NOMO-1 treated with DMSO at 0.1 percent for 48 hours (cell line): ENCODE results near the gene PARP1.

Source experiments
- DNase-seq: peaks from one replicate; lab custom pipeline; 2025; ENCODE audit not compliant: unreplicated experiment; lab: John Stamatoyannopoulos, UW

Gene PARP1

GRCh38 chr1:226408285-226409184, 642 bp upstream of the PARP1 start:
- DNase-seq = no peak

DNA sequence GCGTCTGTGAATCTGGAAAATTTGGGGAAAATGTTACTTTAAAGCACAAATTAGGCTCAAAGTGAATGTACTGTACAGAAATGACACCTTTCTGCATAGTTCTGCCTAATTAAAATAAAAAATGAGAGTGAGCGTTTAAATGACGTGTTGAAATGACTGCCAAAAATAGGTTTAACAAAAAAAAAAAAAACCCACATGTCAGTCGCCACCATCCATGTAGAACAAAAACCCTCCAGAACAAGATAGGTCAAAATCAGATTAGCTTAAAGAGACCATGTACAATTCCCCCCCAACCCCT, 745 bp downstream of the PARP1 start:
- DNase-seq = peak; percentile 61

- DNase-seq = peak; percentile 74
Measured at GRCh38 chr1:226406401-226406881, 1.5 kb downstream of the PARP1 start.

DNA sequence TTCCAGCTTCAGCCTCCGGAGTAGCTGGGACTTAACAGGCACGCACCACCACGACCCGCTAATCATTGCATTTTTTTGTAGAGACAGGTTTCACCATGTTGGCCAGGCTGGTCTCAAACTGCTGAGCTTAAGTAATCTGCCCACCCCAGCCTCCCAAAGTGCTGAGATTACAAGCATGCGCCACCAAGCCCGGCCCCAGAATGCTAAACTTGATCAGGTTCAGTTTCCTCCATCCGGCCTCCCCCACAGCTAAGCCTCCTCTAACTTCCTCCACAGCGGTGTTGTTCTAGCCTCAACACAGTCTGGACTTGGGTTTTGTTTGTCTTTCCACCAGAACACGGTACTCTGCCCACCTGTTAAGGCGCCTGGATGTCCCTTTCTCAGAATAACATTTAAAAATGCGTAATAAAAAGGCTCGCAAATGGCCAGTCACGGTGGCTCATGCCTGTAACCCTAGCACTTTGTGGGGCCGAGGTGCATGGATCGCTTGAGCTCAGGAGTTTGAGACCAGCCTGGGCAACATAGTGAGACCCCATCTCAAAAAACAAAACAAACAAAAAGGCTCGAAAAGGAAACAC, 2.4 kb downstream of the PARP1 start:
- no peak for DNase-seq

DNA sequence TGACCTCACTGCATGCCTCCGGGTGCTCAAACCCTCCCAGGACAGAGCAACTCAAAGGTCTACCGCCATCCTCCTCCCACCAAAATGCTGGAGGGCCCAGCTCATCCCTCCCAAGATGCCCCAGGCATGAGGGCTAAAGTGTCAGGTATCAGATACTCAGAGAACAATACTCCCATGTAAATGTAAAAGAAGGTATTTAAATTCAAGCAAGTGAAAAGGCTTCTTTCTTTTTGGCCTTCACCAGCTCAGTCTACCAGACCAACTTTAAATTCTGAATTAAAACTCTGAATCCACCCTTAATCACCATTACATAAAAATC, 3.0 kb downstream of the PARP1 start:
- DNase-seq = no peak

DNA sequence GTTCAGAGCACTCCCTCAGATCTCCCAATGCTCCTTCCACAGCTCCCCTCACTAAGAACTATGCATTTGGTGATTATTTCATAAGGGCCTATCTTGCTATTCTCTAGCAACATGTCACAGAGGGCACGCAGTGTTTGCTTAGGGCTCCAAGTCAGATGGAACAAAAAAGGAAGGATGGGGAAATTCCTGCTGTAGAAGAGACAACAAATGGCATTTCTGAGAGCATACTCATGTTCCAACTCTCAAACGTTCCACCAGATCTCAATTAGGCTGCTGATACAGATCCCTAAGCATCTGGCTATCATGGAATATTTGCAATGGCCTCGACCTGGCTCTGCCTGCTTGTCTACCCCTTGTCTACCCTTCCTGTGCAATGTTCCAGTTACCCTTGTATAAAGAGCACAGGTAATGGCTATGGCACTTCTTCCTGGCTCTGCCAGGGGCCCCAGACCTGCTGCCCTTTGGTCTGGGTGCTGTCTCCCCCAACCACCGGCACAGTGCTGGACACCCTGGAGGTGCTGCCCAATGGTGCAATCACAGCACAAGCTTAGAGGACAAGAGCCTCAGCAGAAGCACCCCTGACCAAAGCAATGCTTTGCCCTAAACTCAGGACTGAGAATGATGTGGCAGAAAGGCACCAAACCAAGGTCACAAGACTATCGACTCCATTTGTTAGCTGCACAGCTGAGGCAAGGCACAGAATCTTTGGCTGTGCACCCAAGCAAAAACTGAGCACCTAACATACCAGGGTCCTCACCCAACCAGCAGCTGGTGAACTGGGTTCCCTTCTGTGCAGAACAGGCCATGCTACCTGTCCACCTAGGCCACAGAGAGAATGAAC, 3.6 kb downstream of the PARP1 start:
- DNase-seq = no peak

GRCh38 chr1:226403201-226404034, 4.5 kb downstream of the PARP1 start:
- DNase-seq = no peak

DNA sequence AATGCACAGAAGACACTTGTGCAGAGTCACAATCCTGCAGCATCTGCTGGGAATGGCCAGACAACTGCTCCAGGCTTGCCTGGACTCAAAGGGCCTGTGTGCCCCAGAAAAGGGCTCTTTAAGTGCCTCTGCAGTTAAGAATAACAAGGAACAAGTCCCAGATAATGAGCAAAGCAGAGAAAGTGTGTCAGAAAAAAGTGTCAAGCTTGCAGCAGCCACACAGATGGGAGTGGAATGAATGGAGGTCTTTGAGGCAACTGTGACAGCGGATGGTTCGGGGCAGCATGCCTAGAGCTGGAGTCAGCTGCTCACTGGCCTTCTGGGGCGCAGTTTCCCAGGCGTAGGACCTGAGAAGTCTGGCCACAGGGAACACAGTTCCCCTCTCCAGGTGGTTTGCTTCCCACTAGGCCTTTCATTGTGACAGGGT, 5.1 kb downstream of the PARP1 start:
- no peak for DNase-seq

- no peak for DNase-seq
Measured at GRCh38 chr1:226401355-226402303, 6.3 kb downstream of the PARP1 start.

DNA sequence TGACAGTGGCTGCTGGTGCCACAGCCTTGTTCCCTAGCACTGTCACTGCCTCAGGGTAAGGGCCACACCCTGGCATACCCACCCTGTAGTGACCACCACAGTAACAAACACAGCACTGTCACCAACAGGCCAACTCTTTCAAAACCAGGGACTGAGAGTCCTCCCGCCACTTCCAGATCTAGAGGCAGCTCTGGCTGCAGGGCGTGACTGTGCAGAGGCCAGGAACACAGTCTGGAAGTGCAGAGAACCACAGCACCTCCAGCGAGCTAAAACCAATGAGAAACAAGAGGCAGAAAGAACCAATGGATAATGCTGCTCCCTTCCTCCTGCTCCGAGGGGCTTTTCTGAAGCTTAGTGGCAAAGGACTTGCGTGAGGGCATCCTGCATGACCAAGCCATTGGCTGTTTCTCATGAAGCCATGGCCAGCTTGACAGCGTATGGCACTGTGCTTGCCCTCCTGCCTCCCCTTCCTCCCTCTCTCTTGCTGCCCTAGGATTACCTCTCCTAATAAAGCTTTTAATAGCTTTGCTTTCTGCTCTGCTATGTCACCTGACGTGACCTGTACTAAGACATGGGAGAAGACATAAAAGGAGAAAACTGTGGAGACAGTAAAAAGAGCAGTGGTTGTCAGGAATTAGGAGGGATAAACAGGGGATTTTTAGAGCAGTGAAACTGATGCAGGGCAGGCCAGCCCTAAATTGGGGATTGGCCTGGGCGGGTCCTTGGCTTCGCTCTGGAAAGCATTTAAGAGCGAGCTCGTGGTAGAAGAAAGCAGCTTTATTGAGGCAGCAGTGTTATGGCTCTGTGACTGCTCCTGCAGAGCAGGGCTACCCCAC, 7.2 kb downstream of the PARP1 start:
- DNase-seq = no peak

- no peak for DNase-seq
Measured at GRCh38 chr1:226397955-226398636, 9.8 kb downstream of the PARP1 start.

- no peak for DNase-seq
Measured at GRCh38 chr1:226397011-226397926, 10.6 kb downstream of the PARP1 start.

DNA sequence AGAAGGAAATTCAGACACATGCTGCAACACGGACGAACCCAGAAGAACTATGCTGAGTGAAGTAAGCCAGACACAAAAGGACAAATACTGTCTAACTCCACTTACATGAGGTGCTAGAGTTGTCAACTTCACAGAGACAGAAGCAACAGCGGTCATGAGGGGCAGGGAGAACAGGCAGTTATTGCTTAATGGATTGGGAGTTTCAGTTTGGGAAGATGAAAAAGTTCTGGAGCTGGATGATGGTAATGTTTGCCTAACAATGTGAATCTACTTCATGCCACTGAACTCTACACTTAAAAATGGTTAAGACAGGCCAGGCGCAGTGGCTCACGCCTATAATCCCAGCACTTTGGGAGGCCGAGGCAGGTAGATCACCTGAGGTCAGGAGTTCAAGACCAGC, 12.1 kb downstream of the PARP1 start:
- DNase-seq = no peak

GRCh38 chr1:226394462-226394861, 13.4 kb downstream of the PARP1 start:
- no peak for DNase-seq

GRCh38 chr1:226390681-226391080, 17.2 kb downstream of the PARP1 start:
- no peak for DNase-seq

- no peak for DNase-seq
Measured at GRCh38 chr1:226388131-226388530, 19.8 kb downstream of the PARP1 start.

DNA sequence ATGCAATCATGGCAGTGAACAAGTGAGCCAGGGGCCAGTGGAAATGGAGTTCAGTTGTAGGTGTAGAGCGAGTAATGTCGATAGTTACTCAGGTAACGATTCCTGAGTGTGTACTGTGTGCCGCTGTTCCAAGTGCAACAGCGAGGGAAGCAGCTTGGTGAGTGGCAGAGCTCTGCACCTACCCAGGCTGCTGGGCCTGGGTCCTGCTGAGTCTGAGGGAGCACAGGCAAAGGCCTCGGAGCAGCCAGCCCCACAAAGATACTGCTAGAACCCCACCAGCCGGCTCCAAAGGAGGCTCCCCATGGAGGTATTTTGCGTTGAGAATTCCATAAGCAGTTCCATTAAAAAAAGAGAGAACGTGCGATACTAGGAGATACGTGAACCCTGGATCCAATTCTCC, 23.2 kb downstream of the PARP1 start:
- DNase-seq = no peak
